Stomach (tissue), 4 donors: Measurements from ENCODE around the gene CCR7.

Source experiments
- CTCF ChIP-seq, 7 experiments: fragments of 450-650 bp in 4 of 7; fragments of 200-600 bp in 3 of 7; sonication (generic) in 3 of 7; IDR thresholded peaks; one replicate each; pipeline ENCODE4 v1.5.1; 2016 to 2019; ENCODE audit warnings: antibody characterized with exemption in 7 of 7, control low read depth in 2 of 7, mild to moderate bottlenecking in 1 of 7
- POLR2AphosphoS5 ChIP-seq, 3 donors: sonication (generic); formaldehyde crosslinking; IDR thresholded peaks; one replicate each; pipeline ENCODE4 v1.6.1; 2016; ENCODE audit warnings: antibody characterized with exemption in 3 of 3

- TF ChIP-seq CTCF (IDR thresholded peaks at IDR 0.05): no peak
- no peak for TF ChIP-seq POLR2AphosphoS5 (IDR thresholded peaks at IDR 0.05)
Observed at GRCh38 chr17:40539711-40540411, 25.4 kb downstream of the CCR7 start.
